ENCODE measurements around the gene MAPK7. TPM values are rescaled to one million over a fixed set of nuclear protein-coding genes. Genes with fewer than 3 reads are reported as not detected.

MAPK7 gene
- polyA plus RNA-seq, 2 donors, result 27.7 to 28.3 TPM

GRCh38 chr17:19369107-19369778, 9.1 kb upstream of the MAPK7 start:
- H3K9me3 ChIP-seq (ENCODE audit: control insufficient read depth in 2 of 2, insufficient read depth in 1 of 2, low read depth in 1 of 2, low read length in 1 of 2), result no peaks in the 10 kb centered on the region
- 88 to 92% methylated on average over 16 of the region's 16 CpGs for WGBS, 2 donors
- no peaks in the 10 kb centered on the region for H3K27me3 ChIP-seq (ENCODE audit: control insufficient read depth in 1 of 2, insufficient read depth in 2 of 2, low read length in 2 of 2)
- peak overlapping the region in 1 of 2 donors; percentile 78 for H3K27ac ChIP-seq (ENCODE audit: low read depth in 2 of 2, low read length in 1 of 2)
- H3K4me1 ChIP-seq (ENCODE audit: control insufficient read depth in 2 of 2, insufficient read depth in 2 of 2, low read length in 1 of 2), result peaks cover 4 to 13% of the 10 kb centered on the region in 2 donors
- no peaks in the 10 kb centered on the region for H3K36me3 ChIP-seq (ENCODE audit: control insufficient read depth in 2 of 2, insufficient read depth in 2 of 2, low read length in 1 of 2)
- H3K4me3 ChIP-seq (ENCODE audit: low read depth in 1 of 2, low read length in 2 of 2), result no peak overlapping the region

GRCh38 chr17:19369846-19370492, 8.3 kb upstream of the MAPK7 start:
- H3K4me3 ChIP-seq (ENCODE audit: low read depth in 1 of 2, low read length in 2 of 2), result no peak overlapping the region
- H3K36me3 ChIP-seq (ENCODE audit: control insufficient read depth in 2 of 2, insufficient read depth in 2 of 2, low read length in 1 of 2), result no peaks in the 10 kb centered on the region
- H3K4me1 ChIP-seq (ENCODE audit: control insufficient read depth in 2 of 2, insufficient read depth in 2 of 2, low read length in 1 of 2), result peaks cover 4 to 11% of the 10 kb centered on the region in 2 donors
- H3K9me3 ChIP-seq (ENCODE audit: control insufficient read depth in 2 of 2, insufficient read depth in 1 of 2, low read depth in 1 of 2, low read length in 1 of 2), result no peaks in the 10 kb centered on the region
- H3K27me3 ChIP-seq (ENCODE audit: control insufficient read depth in 1 of 2, insufficient read depth in 2 of 2, low read length in 2 of 2), result no peaks in the 10 kb centered on the region
- 66 to 67% methylated on average over 12 of the region's 12 CpGs for WGBS, 2 donors
- peak overlapping the region in 1 of 2 donors; percentile 85 for H3K27ac ChIP-seq (ENCODE audit: low read depth in 2 of 2, low read length in 1 of 2)

- 57 to 73% methylated on average over 7 of the region's 7 CpGs for WGBS, 2 donors
- no peaks in the 10 kb centered on the region for H3K36me3 ChIP-seq (ENCODE audit: control insufficient read depth in 2 of 2, insufficient read depth in 2 of 2, low read length in 1 of 2)
- peak overlapping the region; percentile 25 to 85 for H3K27ac ChIP-seq (ENCODE audit: low read depth in 2 of 2, low read length in 1 of 2)
- no peaks in the 10 kb centered on the region for H3K27me3 ChIP-seq (ENCODE audit: control insufficient read depth in 1 of 2, insufficient read depth in 2 of 2, low read length in 2 of 2)
- H3K9me3 ChIP-seq (ENCODE audit: control insufficient read depth in 2 of 2, insufficient read depth in 1 of 2, low read depth in 1 of 2, low read length in 1 of 2), result no peaks in the 10 kb centered on the region
- H3K4me3 ChIP-seq (ENCODE audit: low read depth in 1 of 2, low read length in 2 of 2), result no peak overlapping the region
- H3K4me1 ChIP-seq (ENCODE audit: control insufficient read depth in 2 of 2, insufficient read depth in 2 of 2, low read length in 1 of 2), result peaks cover 4 to 11% of the 10 kb centered on the region in 2 donors
Observed at GRCh38 chr17:19370493-19370960, 7.8 kb upstream of the MAPK7 start.

GRCh38 chr17:19371259-19372010, 6.9 kb upstream of the MAPK7 start:
- 80 to 84% methylated on average over 7 of the region's 7 CpGs for WGBS, 2 donors
- Histone ChIP-seq H3K36me3 (ENCODE audit: control insufficient read depth in 2 of 2, insufficient read depth in 2 of 2, low read length in 1 of 2) (no peaks in the 10 kb centered on the region), H3K4me3 (ENCODE audit: low read depth in 1 of 2, low read length in 2 of 2) (no peak overlapping the region), H3K27ac (ENCODE audit: low read depth in 2 of 2, low read length in 1 of 2) (peak overlapping the region in 1 of 2 donors; percentile 85), H3K27me3 (ENCODE audit: control insufficient read depth in 1 of 2, insufficient read depth in 2 of 2, low read length in 2 of 2) (no peaks in the 10 kb centered on the region), H3K4me1 (ENCODE audit: control insufficient read depth in 2 of 2, insufficient read depth in 2 of 2, low read length in 1 of 2) (peaks cover 4 to 11% of the 10 kb centered on the region in 2 donors), H3K9me3 (ENCODE audit: control insufficient read depth in 2 of 2, insufficient read depth in 1 of 2, low read depth in 1 of 2, low read length in 1 of 2) (no peaks in the 10 kb centered on the region)

GRCh38 chr17:19372011-19372370, 6.3 kb upstream of the MAPK7 start:
- peak overlapping the region in 1 of 2 donors; percentile 79 for H3K27ac ChIP-seq (ENCODE audit: low read depth in 2 of 2, low read length in 1 of 2)
- 85 to 86% methylated on average over 9 of the region's 9 CpGs for WGBS, 2 donors
- H3K9me3 ChIP-seq (ENCODE audit: control insufficient read depth in 2 of 2, insufficient read depth in 1 of 2, low read depth in 1 of 2, low read length in 1 of 2), result no peaks in the 10 kb centered on the region
- no peaks in the 10 kb centered on the region for H3K27me3 ChIP-seq (ENCODE audit: control insufficient read depth in 1 of 2, insufficient read depth in 2 of 2, low read length in 2 of 2)
- no peaks in the 10 kb centered on the region for H3K36me3 ChIP-seq (ENCODE audit: control insufficient read depth in 2 of 2, insufficient read depth in 2 of 2, low read length in 1 of 2)
- H3K4me1 ChIP-seq (ENCODE audit: control insufficient read depth in 2 of 2, insufficient read depth in 2 of 2, low read length in 1 of 2), result peaks cover 4 to 11% of the 10 kb centered on the region in 2 donors
- H3K4me3 ChIP-seq (ENCODE audit: low read depth in 1 of 2, low read length in 2 of 2), result no peak overlapping the region

- Histone ChIP-seq H3K27me3 (ENCODE audit: control insufficient read depth in 1 of 2, insufficient read depth in 2 of 2, low read length in 2 of 2) (no peaks in the 10 kb centered on the region), H3K4me1 (ENCODE audit: control insufficient read depth in 2 of 2, insufficient read depth in 2 of 2, low read length in 1 of 2) (peaks cover 4 to 11% of the 10 kb centered on the region in 2 donors), H3K27ac (ENCODE audit: low read depth in 2 of 2, low read length in 1 of 2) (peak overlapping the region in 1 of 2 donors; percentile 79), H3K4me3 (ENCODE audit: low read depth in 1 of 2, low read length in 2 of 2) (no peak overlapping the region), H3K36me3 (ENCODE audit: control insufficient read depth in 2 of 2, insufficient read depth in 2 of 2, low read length in 1 of 2) (no peaks in the 10 kb centered on the region), H3K9me3 (ENCODE audit: control insufficient read depth in 2 of 2, insufficient read depth in 1 of 2, low read depth in 1 of 2, low read length in 1 of 2) (no peaks in the 10 kb centered on the region)
- WGBS, 2 donors, result 84 to 88% methylated on average over 12 of the region's 12 CpGs
Observed at GRCh38 chr17:19372439-19372838, 5.9 kb upstream of the MAPK7 start.

GRCh38 chr17:19372866-19373504, 5.3 kb upstream of the MAPK7 start:
- Histone ChIP-seq H3K36me3 (ENCODE audit: control insufficient read depth in 2 of 2, insufficient read depth in 2 of 2, low read length in 1 of 2) (no peaks in the 10 kb centered on the region), H3K27ac (ENCODE audit: low read depth in 2 of 2, low read length in 1 of 2) (no peak overlapping the region), H3K4me3 (ENCODE audit: low read depth in 1 of 2, low read length in 2 of 2) (no peak overlapping the region), H3K9me3 (ENCODE audit: control insufficient read depth in 2 of 2, insufficient read depth in 1 of 2, low read depth in 1 of 2, low read length in 1 of 2) (no peaks in the 10 kb centered on the region), H3K27me3 (ENCODE audit: control insufficient read depth in 1 of 2, insufficient read depth in 2 of 2, low read length in 2 of 2) (no peaks in the 10 kb centered on the region), H3K4me1 (ENCODE audit: control insufficient read depth in 2 of 2, insufficient read depth in 2 of 2, low read length in 1 of 2) (peaks cover 4 to 11% of the 10 kb centered on the region in 2 donors)
- WGBS, 2 donors, result 86 to 92% methylated on average over 8 of the region's 8 CpGs

- Histone ChIP-seq H3K36me3 (ENCODE audit: control insufficient read depth in 2 of 2, insufficient read depth in 2 of 2, low read length in 1 of 2) (no peaks in the 10 kb centered on the region), H3K27ac (ENCODE audit: low read depth in 2 of 2, low read length in 1 of 2) (no peak overlapping the region), H3K9me3 (ENCODE audit: control insufficient read depth in 2 of 2, insufficient read depth in 1 of 2, low read depth in 1 of 2, low read length in 1 of 2) (no peaks in the 10 kb centered on the region), H3K27me3 (ENCODE audit: control insufficient read depth in 1 of 2, insufficient read depth in 2 of 2, low read length in 2 of 2) (no peaks in the 10 kb centered on the region), H3K4me1 (ENCODE audit: control insufficient read depth in 2 of 2, insufficient read depth in 2 of 2, low read length in 1 of 2) (peaks cover 4 to 11% of the 10 kb centered on the region in 2 donors), H3K4me3 (ENCODE audit: low read depth in 1 of 2, low read length in 2 of 2) (no peak overlapping the region)
- 82 to 87% methylated on average over 5 of the region's 5 CpGs for WGBS, 2 donors
Observed at GRCh38 chr17:19374136-19374535, 4.2 kb upstream of the MAPK7 start.

GRCh38 chr17:19375732-19376131, 2.6 kb upstream of the MAPK7 start:
- Histone ChIP-seq H3K4me1 (ENCODE audit: control insufficient read depth in 2 of 2, insufficient read depth in 2 of 2, low read length in 1 of 2) (peaks cover 0 to 12% of the 10 kb centered on the region in 2 donors), H3K4me3 (ENCODE audit: low read depth in 1 of 2, low read length in 2 of 2) (no peak overlapping the region), H3K27ac (ENCODE audit: low read depth in 2 of 2, low read length in 1 of 2) (no peak overlapping the region), H3K36me3 (ENCODE audit: control insufficient read depth in 2 of 2, insufficient read depth in 2 of 2, low read length in 1 of 2) (peaks cover 2 to 10% of the 10 kb centered on the region in 2 donors), H3K9me3 (ENCODE audit: control insufficient read depth in 2 of 2, insufficient read depth in 1 of 2, low read depth in 1 of 2, low read length in 1 of 2) (no peaks in the 10 kb centered on the region), H3K27me3 (ENCODE audit: control insufficient read depth in 1 of 2, insufficient read depth in 2 of 2, low read length in 2 of 2) (no peaks in the 10 kb centered on the region)
- WGBS, 2 donors, result 76 to 93% methylated on average over 1 of the region's 1 CpG

Measured in esophagus (tissue), 2 donors.